ENCODE data around the gene PDCL3. TPM values are rescaled to one million over a fixed set of nuclear protein-coding genes. Genes with fewer than 3 reads are reported as not detected.

PDCL3 gene
- total and polyA plus RNA-seq, 11 donors = 10.3 to 40.2 (median 24.3) TPM

- Histone ChIP-seq H3K27me3 (no peaks in the 10 kb centered on the region), H3K4me3 (no peak overlapping the region), H3K27ac (no peak overlapping the region), H3K36me3 (no peaks in the 10 kb centered on the region), H3K9me3 (no peaks in the 10 kb centered on the region), H3K4me1 (peaks cover 0 to 27% (median under 1%) of the 10 kb centered on the region in 12 donors)
- TF ChIP-seq CTCF (IDR thresholded peaks at IDR 0.05) (no peak), POLR2A (IDR thresholded peaks at IDR 0.05) (no peak)
- DNase-seq (no peak), ATAC-seq (no peak)
- WGBS, 4 donors = 87 to 94% (median 90%) methylated on average over 4 of the region's 4 CpGs
- intact Hi-C loops (cut with DNase I) = no loop called here
Observed at GRCh38 chr2:100556746-100557145, 6.0 kb upstream of the PDCL3 start.

GRCh38 chr2:100560216-100560830 lies 2.5 kb upstream of the PDCL3 start:
- TF ChIP-seq POLR2A (IDR thresholded peaks at IDR 0.05) = no peak
- no peak for TF ChIP-seq CTCF (IDR thresholded peaks at IDR 0.05)
- H3K36me3 ChIP-seq = no peaks in the 10 kb centered on the region
- H3K27ac ChIP-seq = peak overlapping the region in 1 of 12 donors; percentile 25
- ATAC-seq (no peak), DNase-seq (no peak)
- H3K4me3 ChIP-seq = no peak overlapping the region
- H3K4me1 ChIP-seq = peaks cover 0 to 36% (median 11%) of the 10 kb centered on the region in 12 donors
- intact Hi-C loops (cut with DNase I) = loop anchor here in 9 of 10 donors (5.0 to 10.0 kb wide), 5 partner anchors 133 to 146 kb away; partner anchors contain the start of gene CHST10 (in 5 of the 9)
- H3K27me3 ChIP-seq = no peaks in the 10 kb centered on the region
- H3K9me3 ChIP-seq = no peaks in the 10 kb centered on the region
- 90 to 97% (median 95%) methylated on average over 9 of the region's 9 CpGs for WGBS, 4 donors

- H3K4me1 ChIP-seq = peaks cover 0 to 32% (median 11%) of the 10 kb centered on the region in 12 donors
- 94 to 99% (median 97%) methylated on average over 4 of the region's 4 CpGs for whole genome bisulfite sequencing, 4 donors
- DNase-seq (no peak), ATAC-seq (no peak)
- intact Hi-C loops (cut with DNase I) = loop anchor here in 9 of 10 donors (5.0 to 10.0 kb wide), 5 partner anchors 134 to 146 kb away; partner anchors contain the start of gene CHST10 (in 5 of the 9)
- H3K4me3 ChIP-seq = no peak overlapping the region
- H3K36me3 ChIP-seq = peaks cover 0 to 2% (median 0%) of the 10 kb centered on the region in 9 donors
- H3K27ac ChIP-seq = peak overlapping the region in 6 of 12 donors; percentile 88 to 95 (median 93)
- TF ChIP-seq CTCF (IDR thresholded peaks at IDR 0.05) = no peak
- no peak for TF ChIP-seq POLR2A (IDR thresholded peaks at IDR 0.05)
- no peaks in the 10 kb centered on the region for H3K9me3 ChIP-seq
- no peaks in the 10 kb centered on the region for H3K27me3 ChIP-seq
Observed at GRCh38 chr2:100561191-100561590, 1.6 kb upstream of the PDCL3 start.

GRCh38 chr2:100563407-100564247 lies 834 bp downstream of the PDCL3 start:
- intact Hi-C loops (cut with DNase I) = loop anchor here in 9 of 10 donors (5.0 to 10.0 kb wide), 5 partner anchors 136 to 149 kb away; partner anchors contain the start of gene CHST10 (in 5 of the 9)
- ATAC-seq = no peak
- H3K27ac ChIP-seq = peak overlapping the region; percentile 70 to 97 (median 92)
- H3K4me1 ChIP-seq = peaks cover 0 to 26% (median 11%) of the 10 kb centered on the region in 12 donors
- no peak for DNase-seq
- peak overlapping the region; percentile 59 to 96 (median 76) for H3K4me3 ChIP-seq
- peaks cover 0 to 26% (median 21%) of the 10 kb centered on the region in 9 donors for H3K36me3 ChIP-seq
- 21 to 24% (median 22%) methylated on average over 23 to 24 of the region's 24 CpGs for WGBS, 4 donors
- TF ChIP-seq POLR2A (IDR thresholded peaks at IDR 0.05) (no peak), CTCF (IDR thresholded peaks at IDR 0.05) (no peak)
- H3K27me3 ChIP-seq = no peaks in the 10 kb centered on the region
- no peaks in the 10 kb centered on the region for H3K9me3 ChIP-seq

Measured in heart left ventricle (tissue), 16 donors.